ENCODE results near the gene CD4.

DNA sequence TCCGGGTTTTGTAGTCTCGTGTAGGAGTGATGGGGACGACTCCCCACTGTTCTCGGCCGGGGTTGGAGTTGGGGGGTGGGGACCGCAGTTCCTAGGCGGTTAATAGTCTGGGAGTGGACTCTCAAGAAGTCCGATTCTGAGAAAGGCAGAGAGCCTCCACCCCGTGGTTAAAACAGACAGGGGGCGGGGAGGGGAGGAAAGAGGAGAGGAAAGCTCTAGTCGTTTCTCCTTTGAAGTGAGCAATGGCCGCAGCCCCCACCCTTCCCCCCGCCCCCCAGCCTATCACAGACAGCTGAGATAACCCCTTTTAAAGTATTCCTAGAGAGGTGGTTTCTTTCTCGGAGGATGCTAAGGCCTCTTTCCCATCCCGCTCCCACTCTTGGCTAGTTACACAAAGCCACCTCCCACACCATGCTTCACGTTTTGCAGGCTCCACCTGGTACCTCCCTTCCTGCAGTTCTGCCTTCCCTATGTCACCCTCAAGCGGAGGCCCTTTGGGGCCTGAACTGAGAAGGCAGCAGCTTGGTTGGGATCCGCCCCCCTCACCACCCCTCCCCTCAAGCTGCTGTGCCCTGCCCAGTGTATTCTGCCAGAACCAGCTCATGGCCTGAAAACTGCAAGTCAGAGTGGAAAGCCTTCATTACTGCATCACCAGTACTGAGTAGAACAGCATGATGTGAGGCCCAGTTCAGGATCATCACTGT, 63.5 kb downstream of the CD4 start:
- TF ChIP-seq CTCF (IDR thresholded peaks at IDR 0.05; ENCODE audit: low read depth, low read length, poor library complexity, severe bottlenecking) = no peak
- TF ChIP-seq EZH2phosphoT487 (IDR thresholded peaks at IDR 0.05; ENCODE audit: borderline replicate concordance, low read length) = no peak
